Measurements from ENCODE around the gene PARD3B. TPM values are rescaled to one million over a fixed set of nuclear protein-coding genes. Genes with fewer than 3 reads are reported as not detected.

Gene PARD3B
- total RNA-seq, 1 donor from 2014 or later, result 12.3 TPM

- no peak overlapping the region for H3K4me3 ChIP-seq
- H3K4me1 ChIP-seq, result no peaks in the 10 kb centered on the region
- no peaks in the 10 kb centered on the region for H3K9me3 ChIP-seq
- no peaks in the 10 kb centered on the region for H3K36me3 ChIP-seq
- intact Hi-C loops (cut with DNase I), result no loop called here
- TF ChIP-seq CTCF (IDR thresholded peaks at IDR 0.05) (no peak), POLR2AphosphoS5 (IDR thresholded peaks at IDR 0.05; ENCODE audit: insufficient read depth in 1 of 2, low read depth in 1 of 2) (no peak), POLR2A (IDR thresholded peaks at IDR 0.05) (no peak)
- H3K27ac ChIP-seq, result no peak overlapping the region
- no peak for DNase-seq (ENCODE audit: extremely low spot score in 2 of 2)
- H3K27me3 ChIP-seq, result no peaks in the 10 kb centered on the region
Measured at GRCh38 chr2:205644018-205644417, 1098.7 kb downstream of the PARD3B start.

GRCh38 chr2:205646680-205647079 lies 1101.4 kb downstream of the PARD3B start:
- intact Hi-C loops (cut with DNase I), result no loop called here
- TF ChIP-seq POLR2AphosphoS5 (IDR thresholded peaks at IDR 0.05; ENCODE audit: insufficient read depth in 1 of 2, low read depth in 1 of 2) (no peak), CTCF (IDR thresholded peaks at IDR 0.05) (no peak), POLR2A (IDR thresholded peaks at IDR 0.05) (no peak)
- peak in 1 of 2 donors; percentile 22 for DNase-seq (ENCODE audit: extremely low spot score in 2 of 2)
- Histone ChIP-seq H3K4me3 (no peak overlapping the region), H3K9me3 (no peaks in the 10 kb centered on the region), H3K27ac (no peak overlapping the region), H3K36me3 (no peaks in the 10 kb centered on the region), H3K27me3 (no peaks in the 10 kb centered on the region), H3K4me1 (no peaks in the 10 kb centered on the region)

GRCh38 chr2:205650450-205650849 lies 1105.2 kb downstream of the PARD3B start:
- intact Hi-C loops (cut with DNase I), result no loop called here
- H3K27me3 ChIP-seq, result no peaks in the 10 kb centered on the region
- H3K4me1 ChIP-seq, result no peaks in the 10 kb centered on the region
- H3K9me3 ChIP-seq, result no peaks in the 10 kb centered on the region
- H3K27ac ChIP-seq, result no peak overlapping the region
- no peaks in the 10 kb centered on the region for H3K36me3 ChIP-seq
- TF ChIP-seq CTCF (IDR thresholded peaks at IDR 0.05) (no peak), POLR2AphosphoS5 (IDR thresholded peaks at IDR 0.05; ENCODE audit: insufficient read depth in 1 of 2, low read depth in 1 of 2) (no peak), POLR2A (IDR thresholded peaks at IDR 0.05) (no peak)
- no peak overlapping the region for H3K4me3 ChIP-seq
- peak in 1 of 2 donors; percentile 69 for DNase-seq (ENCODE audit: extremely low spot score in 2 of 2)

- intact Hi-C loops (cut with DNase I), result no loop called here
- Histone ChIP-seq H3K27ac (no peak overlapping the region), H3K36me3 (no peaks in the 10 kb centered on the region), H3K4me3 (no peak overlapping the region), H3K4me1 (no peaks in the 10 kb centered on the region), H3K27me3 (no peaks in the 10 kb centered on the region), H3K9me3 (no peaks in the 10 kb centered on the region)
- no peak for TF ChIP-seq POLR2A (IDR thresholded peaks at IDR 0.05)
- TF ChIP-seq POLR2AphosphoS5 (IDR thresholded peaks at IDR 0.05; ENCODE audit: insufficient read depth in 1 of 2, low read depth in 1 of 2), result no peak
- TF ChIP-seq CTCF (IDR thresholded peaks at IDR 0.05), result no peak
- peak in 1 of 2 donors; percentile 2 for DNase-seq (ENCODE audit: extremely low spot score in 2 of 2)
Measured at GRCh38 chr2:205650931-205651330, 1105.7 kb downstream of the PARD3B start.

GRCh38 chr2:205651719-205652118 lies 1106.4 kb downstream of the PARD3B start:
- Histone ChIP-seq H3K4me3 (no peak overlapping the region), H3K9me3 (no peaks in the 10 kb centered on the region), H3K4me1 (no peaks in the 10 kb centered on the region), H3K27me3 (no peaks in the 10 kb centered on the region), H3K36me3 (no peaks in the 10 kb centered on the region), H3K27ac (no peak overlapping the region)
- peak in 1 of 2 donors; percentile 70 for DNase-seq (ENCODE audit: extremely low spot score in 2 of 2)
- intact Hi-C loops (cut with DNase I), result no loop called here
- TF ChIP-seq POLR2A (IDR thresholded peaks at IDR 0.05) (no peak), CTCF (IDR thresholded peaks at IDR 0.05) (no peak), POLR2AphosphoS5 (IDR thresholded peaks at IDR 0.05; ENCODE audit: insufficient read depth in 1 of 2, low read depth in 1 of 2) (no peak)
